Cerebellar cortex (tissue), 1 donor: Measurements from ENCODE around the gene ZNF677.
A peak's percentile ranks its signal among the peaks of the same experiment; 100 is the strongest.
"Not testable (repeated sequence)": the region's sequence is repeated elsewhere in the genome, so short reads cannot be mapped to it uniquely, and the experiment has no call there.

Source experiments
- DNase-seq: peaks from one replicate; pipeline ENCODE4 v3.0.0-alpha.2; 2015; ENCODE audit warnings: low spot score

ZNF677 gene

DNA sequence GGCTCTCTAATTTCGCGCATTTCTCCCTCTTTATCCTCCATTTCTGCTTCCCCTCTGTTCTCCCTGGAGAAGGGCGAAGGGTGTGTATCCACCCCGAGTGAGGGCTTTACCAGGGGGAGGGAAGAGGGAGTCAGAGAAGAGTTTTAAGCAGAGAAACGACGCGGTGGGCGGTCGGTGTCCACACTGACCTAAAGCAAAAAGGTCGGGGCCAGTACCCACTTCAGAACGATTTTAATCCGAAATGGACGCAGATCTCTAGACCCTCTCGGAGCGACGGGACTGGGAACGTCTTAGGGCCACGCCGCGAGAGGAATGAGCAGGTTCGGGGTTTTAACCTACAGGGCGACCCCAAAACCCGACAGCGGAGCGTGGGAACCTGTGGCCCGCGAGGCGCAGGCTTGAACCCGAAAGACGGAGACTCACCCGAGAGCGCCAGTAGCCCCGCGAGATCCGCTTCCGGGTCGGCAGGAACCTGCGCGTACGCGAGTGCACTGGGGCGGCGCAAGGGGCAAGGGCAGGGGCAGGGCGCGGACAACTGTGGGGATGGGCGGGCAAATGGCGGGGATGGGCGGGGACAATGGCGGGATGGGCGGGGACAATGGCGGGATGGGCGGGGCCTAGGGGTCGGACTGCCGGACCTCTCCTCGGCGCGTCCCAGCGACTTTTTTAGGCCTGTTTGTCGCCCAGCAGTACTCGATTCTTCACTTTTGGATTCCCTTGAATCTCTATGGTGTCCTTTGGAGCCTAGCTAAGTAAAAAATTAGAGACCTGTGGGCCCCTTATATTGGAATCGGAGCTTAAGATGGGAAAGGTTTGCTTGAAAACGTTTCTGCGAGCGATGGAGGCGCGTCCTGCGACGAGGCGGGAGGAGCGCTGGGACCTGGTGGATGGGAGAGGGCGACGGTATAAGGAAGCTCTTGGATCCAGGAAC lies at the start of gene ZNF677:
TSS of gene ZNF677 (minus strand) at position 463 of the 931 bp plus-strand sequence. CDS start 3,323 bp downstream, outside the sequence.
- peak; percentile 88 for DNase-seq

GRCh38 chr19:53301341-53301740 lies 46.7 kb upstream of the ZNF677 start:
- DNase-seq = not testable (repeated sequence)

GRCh38 chr19:53294786-53295441 lies 40.2 kb upstream of the ZNF677 start:
- DNase-seq = peak; percentile 2

DNA sequence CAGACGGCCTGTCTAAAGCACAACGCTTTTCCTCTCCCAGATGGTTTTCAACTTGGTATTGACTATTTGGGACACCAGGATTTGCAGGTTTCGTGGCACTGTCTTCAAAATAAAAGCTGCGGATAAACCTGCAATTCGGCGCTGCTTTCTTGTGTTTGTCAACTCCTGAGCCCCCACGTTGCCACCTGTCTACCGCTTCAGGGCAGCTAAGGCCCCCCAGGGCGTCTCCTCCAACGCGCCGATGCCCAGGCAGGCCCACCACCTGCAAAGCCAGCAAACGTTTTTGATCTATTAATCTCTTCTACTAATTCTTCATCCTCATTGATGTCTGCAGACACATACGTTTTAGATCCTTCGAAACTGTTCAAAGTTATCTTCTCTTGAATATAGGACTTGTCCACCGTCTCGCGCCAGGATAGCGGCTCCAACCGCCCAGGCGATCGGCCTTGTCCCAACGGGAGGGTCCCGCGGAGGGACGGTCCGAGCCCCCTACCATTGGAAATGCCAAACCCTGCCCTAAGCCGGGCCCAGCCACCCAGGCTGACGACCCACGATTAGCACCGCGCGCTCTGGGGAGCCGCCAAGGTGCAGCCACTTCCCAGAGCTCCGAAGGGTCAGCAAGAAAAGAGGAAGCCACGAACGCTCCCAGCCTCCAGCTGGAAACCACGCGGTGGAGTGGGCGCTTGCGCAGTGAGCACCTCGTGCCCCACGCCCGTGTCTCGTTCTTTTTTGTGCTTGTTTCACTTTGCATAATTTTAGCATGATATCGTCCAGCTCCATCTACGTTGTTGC lies 36.3 kb upstream of the ZNF677 start:
- no peak for DNase-seq

GRCh38 chr19:53285087-53285486 lies 30.4 kb upstream of the ZNF677 start:
- DNase-seq = no peak

DNA sequence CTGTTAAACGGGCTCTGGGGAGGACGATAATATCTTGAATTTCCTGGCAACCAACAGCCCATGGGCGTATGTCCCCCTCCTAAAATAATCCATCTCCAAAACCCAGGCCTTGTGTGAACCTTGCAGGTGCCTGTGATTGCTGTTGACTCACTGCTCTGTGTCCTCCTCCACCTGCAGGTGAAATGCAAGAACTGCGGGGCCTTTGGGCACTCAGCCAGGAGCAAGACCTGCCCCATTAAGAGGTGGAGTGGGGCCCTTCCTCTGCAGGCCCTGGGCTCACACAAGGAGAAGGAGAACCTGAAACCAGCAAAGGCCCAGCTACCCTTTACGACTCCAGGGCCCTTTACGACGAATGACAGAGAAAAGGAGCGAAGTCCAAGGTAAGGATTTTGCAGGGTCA lies 27.3 kb upstream of the ZNF677 start:
- DNase-seq = not testable (repeated sequence)

GRCh38 chr19:53275480-53275879 lies 20.8 kb upstream of the ZNF677 start:
- no peak for DNase-seq

GRCh38 chr19:53272044-53272443 lies 17.4 kb upstream of the ZNF677 start:
- DNase-seq = no peak

- DNase-seq = not testable (repeated sequence)
Observed at GRCh38 chr19:53269861-53270260, 15.2 kb upstream of the ZNF677 start.

- not testable (repeated sequence) for DNase-seq
Observed at GRCh38 chr19:53267623-53268022, 12.9 kb upstream of the ZNF677 start, which contains the start of gene VN1R4. Gene VN1R4 (minus strand): TSS chr19:53267723. CDS start chr19:53267665, 58 bp downstream.

GRCh38 chr19:53257715-53258342 lies 3.2 kb upstream of the ZNF677 start, which contains the start of gene VN1R2:
Gene VN1R2 (plus strand): TSS chr19:53258292. CDS start chr19:53258376, 84 bp downstream.
- not testable (repeated sequence) for DNase-seq

GRCh38 chr19:53246498-53246897 lies 8.2 kb downstream of the ZNF677 start:
- DNase-seq = no peak

GRCh38 chr19:53237114-53237777 lies 17.4 kb downstream of the ZNF677 start:
- no peak for DNase-seq

DNA sequence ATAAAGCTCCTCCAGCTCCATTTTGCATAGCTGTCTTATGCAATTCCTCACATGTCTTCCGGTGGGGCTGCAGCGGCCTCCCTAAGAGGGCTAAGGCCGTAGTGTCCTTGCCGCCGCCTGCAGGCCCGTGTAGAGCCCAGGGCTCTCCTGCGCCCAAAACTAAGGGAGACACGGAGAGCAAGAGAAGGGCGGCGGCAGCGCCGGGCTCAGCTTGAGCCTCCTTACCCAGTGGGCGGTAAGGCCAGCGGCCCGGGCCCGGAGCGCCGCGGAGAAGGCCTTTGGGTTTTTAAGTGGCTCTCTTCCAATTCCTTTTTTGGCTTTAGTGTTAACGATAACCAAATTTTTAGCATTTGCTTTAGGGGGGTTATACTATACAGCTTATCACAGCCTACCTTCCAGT lies 30.1 kb downstream of the ZNF677 start:
- no peak for DNase-seq

DNA sequence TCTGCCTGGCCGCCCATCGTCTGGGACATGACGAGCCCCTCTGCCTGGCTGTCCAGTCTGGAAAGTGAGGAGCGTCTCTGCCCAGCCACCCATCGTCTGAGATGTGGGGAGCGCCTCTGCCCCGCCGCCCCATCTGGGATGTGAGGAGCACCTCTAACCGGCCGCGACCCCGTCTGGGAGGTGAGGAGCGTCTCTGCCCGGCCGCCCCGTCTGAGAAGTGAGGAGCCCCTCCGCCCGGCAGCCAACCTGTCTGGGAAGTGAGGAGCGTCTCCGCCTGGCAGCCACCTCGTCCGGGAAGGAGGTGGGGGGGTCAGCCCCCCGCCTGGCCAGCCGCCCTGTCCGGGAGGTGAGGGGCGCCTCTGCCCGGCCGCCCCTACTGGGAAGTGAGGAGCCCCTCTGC lies 32.0 kb downstream of the ZNF677 start:
- DNase-seq = not testable (repeated sequence)

GRCh38 chr19:53212703-53213320 lies 41.9 kb downstream of the ZNF677 start:
- DNase-seq = no peak

DNA sequence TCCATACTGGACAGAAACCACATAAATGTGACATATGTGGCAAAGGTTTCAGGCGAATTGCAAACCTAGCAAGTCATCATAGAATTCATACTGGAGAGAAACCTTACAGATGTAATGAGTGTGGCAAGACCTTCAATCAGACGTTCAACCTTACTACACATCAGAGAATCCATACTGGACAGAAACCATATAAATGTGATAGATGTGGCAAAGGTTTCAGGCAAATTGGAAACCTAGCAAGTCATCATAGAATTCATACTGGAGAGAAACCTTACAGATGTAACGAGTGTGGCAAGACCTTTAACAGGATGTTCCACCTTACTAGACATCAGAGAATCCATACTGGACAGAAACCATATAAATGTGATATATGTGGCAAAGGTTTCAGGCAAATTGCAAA lies 43.1 kb downstream of the ZNF677 start:
- not testable (repeated sequence) for DNase-seq

GRCh38 chr19:53196777-53197396 lies 57.8 kb downstream of the ZNF677 start:
- DNase-seq = peak; percentile 89

- DNase-seq = peak; percentile 94
Observed at GRCh38 chr19:53195265-53195903, 59.3 kb downstream of the ZNF677 start.
